ENCODE results near the gene PAXX.
"Not testable (repeated sequence)": the region's sequence is repeated elsewhere in the genome, so short reads cannot be mapped to it uniquely, and the experiment has no call there.

The PAXX gene

GRCh38 chr9:136997371-136997770 is 5.1 kb downstream of the PAXX start:
- no peak overlapping the region for H3K4me3 ChIP-seq (ENCODE audit: low read depth, low read length)

GRCh38 chr9:136997830-136998234 is 5.6 kb downstream of the PAXX start:
- TF ChIP-seq, protein P1, sequence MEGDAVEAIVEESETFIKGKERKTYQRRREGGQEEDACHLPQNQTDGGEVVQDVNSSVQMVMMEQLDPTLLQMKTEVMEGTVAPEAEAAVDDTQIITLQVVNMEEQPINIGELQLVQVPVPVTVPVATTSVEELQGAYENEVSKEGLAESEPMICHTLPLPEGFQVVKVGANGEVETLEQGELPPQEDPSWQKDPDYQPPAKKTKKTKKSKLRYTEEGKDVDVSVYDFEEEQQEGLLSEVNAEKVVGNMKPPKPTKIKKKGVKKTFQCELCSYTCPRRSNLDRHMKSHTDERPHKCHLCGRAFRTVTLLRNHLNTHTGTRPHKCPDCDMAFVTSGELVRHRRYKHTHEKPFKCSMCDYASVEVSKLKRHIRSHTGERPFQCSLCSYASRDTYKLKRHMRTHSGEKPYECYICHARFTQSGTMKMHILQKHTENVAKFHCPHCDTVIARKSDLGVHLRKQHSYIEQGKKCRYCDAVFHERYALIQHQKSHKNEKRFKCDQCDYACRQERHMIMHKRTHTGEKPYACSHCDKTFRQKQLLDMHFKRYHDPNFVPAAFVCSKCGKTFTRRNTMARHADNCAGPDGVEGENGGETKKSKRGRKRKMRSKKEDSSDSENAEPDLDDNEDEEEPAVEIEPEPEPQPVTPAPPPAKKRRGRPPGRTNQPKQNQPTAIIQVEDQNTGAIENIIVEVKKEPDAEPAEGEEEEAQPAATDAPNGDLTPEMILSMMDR (IDR thresholded peaks at IDR 0.05; ENCODE audit: low read depth, low read length) = no peak
- no peak overlapping the region for H3K4me3 ChIP-seq (ENCODE audit: low read depth, low read length)

More at GRCh38 chr9:136997371-136997770, 5.1 kb downstream of the PAXX start:
- TF ChIP-seq, protein P1 (IDR thresholded peaks at IDR 0.05; ENCODE audit: low read depth, low read length) = no peak

- H3K4me3 ChIP-seq (ENCODE audit: low read depth, low read length) = no peak overlapping the region
- TF ChIP-seq, protein P1 (IDR thresholded peaks at IDR 0.05; ENCODE audit: low read depth, low read length) = no peak
Measured at GRCh38 chr9:137000177-137000930, 8.1 kb downstream of the PAXX start.

DNA sequence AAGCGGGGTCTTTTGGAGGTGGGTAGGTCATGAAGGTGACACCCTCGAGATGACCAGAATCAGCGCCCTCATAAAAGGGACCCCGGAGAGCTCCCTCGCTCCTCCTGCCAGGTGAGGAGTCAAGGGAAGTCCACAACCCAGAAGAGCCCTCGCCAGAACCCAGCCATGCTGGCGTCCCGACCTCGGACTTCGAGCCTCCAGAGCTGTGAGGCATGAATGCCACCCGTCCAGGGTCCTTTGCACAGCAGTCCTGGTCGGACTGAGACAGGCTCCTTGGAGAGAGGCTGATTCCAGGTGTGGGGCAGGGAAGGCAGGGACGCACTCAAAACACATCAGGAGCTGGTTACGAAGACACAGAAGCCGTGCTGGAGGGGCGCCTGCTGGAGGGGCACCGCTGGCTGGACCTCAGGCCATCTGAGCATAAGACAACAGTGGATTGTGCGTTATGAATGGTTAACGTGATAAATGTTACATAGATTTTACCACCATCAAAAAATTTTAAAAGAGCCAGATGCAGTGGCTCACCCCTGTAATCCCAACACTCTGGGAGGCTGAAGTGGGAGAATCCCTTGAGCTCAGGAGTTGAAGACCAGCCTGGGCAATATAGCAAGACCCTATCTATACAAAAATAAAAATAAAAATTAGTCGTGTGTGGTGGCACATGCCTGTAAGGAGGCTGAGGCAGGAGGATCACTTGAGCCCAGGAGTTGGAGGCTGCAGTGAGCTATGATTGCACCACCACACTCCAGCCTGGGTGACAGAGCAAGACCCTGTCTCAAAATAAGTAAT is 9.8 kb downstream of the PAXX start:
- TF ChIP-seq, protein P1 (IDR thresholded peaks at IDR 0.05; ENCODE audit: low read depth, low read length) = no peak
- no peak overlapping the region for H3K4me3 ChIP-seq (ENCODE audit: low read depth, low read length)

DNA sequence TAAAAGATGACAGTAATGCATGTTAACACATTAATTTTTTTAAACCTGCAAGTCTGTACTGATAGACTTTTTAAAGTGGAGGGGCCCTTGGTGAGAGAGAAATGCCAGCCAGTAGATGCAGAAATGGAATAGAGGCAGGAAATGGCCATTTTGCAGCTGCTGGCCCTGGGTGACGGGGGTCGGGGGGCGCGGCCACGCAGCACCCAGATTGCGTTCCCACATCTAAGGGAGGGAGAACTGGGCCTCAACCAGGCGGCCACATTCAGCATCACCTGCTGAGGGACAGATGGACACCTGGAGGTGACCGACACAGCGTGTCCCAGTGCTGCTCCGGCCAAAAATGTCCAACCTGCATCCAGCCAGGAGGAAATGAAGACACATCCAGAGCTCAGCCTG is 10.4 kb downstream of the PAXX start:
- no peak overlapping the region for H3K4me3 ChIP-seq (ENCODE audit: low read depth, low read length)
- TF ChIP-seq, protein P1 (IDR thresholded peaks at IDR 0.05; ENCODE audit: low read depth, low read length) = no peak

- TF ChIP-seq, protein P1 (IDR thresholded peaks at IDR 0.05; ENCODE audit: low read depth, low read length) = peak; percentile 33; the same call in 1 of the 2 replicates
Measured at GRCh38 chr9:137004285-137004684, 12.1 kb downstream of the PAXX start.

More at GRCh38 chr9:137004285-137004684, 12.1 kb downstream of the PAXX start:
- H3K4me3 ChIP-seq (ENCODE audit: low read depth, low read length) = not testable (repeated sequence)

Measured in WI38 (cell line).